ENCODE data around the gene DNAL1. TPM values are rescaled to one million over a fixed set of nuclear protein-coding genes. Genes with fewer than 3 reads are reported as not detected.

Gene DNAL1
- total and polyA plus RNA-seq, 2 of the 4 experiments (the other 2 are of a cell fraction): 4.5 to 5.4 TPM

GRCh38 chr14:73640796-73641365 is 3.9 kb upstream of the DNAL1 start:
- no peaks in the 10 kb centered on the region for H4K20me1 ChIP-seq (ENCODE audit: insufficient read depth, low read length)
- CTCF ChIA-PET: no interaction called here
- no CpG with 5 or more reads among the region's 5 CpGs for WGBS, 2 experiments (ENCODE audit: extremely low coverage in 2 of 2, insufficient read length in 1 of 2)

More at GRCh38 chr14:73640796-73641365, 3.9 kb upstream of the DNAL1 start:
- Histone ChIP-seq H4K91ac (ENCODE audit: insufficient read depth, low read depth, low read length) (peak overlapping the region; percentile 14; the same call in 1 of the 2 replicates), H3K27ac (ENCODE audit: insufficient read depth, low read length) (no peak overlapping the region), H4K8ac (ENCODE audit: low read depth in 2 of 2, low read length in 2 of 2) (no peak overlapping the region; a peak in 1 of 4 replicates), H3K9ac (ENCODE audit: low read depth, low read length) (no peak overlapping the region), H2AK5ac (ENCODE audit: low read depth, low read length) (peak overlapping the region; percentile 61; the same call in 1 of the 2 replicates), H2AK9ac (replicated peaks; ENCODE audit: low read depth, low read length, poor library complexity) (no peak overlapping the region), H3K79me1 (ENCODE audit: low read depth in 1 of 2, low read length in 2 of 2) (peaks cover 10% of the 10 kb centered on the region in 2 experiments; a peak in 3 of 4 replicates), H2BK15ac (ENCODE audit: low read depth, low read length) (peak overlapping the region; percentile 64; the same call in 1 of the 3 replicates), H3K9me1 (ENCODE audit: insufficient read depth, low read length) (peaks cover 6% of the 10 kb centered on the region; the same call in 1 of the 2 replicates), H3K4me2 (ENCODE audit: low read depth, low read length) (no peak overlapping the region), H3K18ac (ENCODE audit: low read depth, low read length) (no peak overlapping the region), H2BK120ac (ENCODE audit: low read depth, low read length) (peak overlapping the region; percentile 27; the same call in 1 of the 2 replicates), H3K9me3 (ENCODE audit: control insufficient read depth, insufficient read depth, low read length) (no peaks in the 10 kb centered on the region), H3K4ac (ENCODE audit: low read depth, low read length) (peak overlapping the region; percentile 8; the same call in 1 of the 2 replicates), H3K14ac (replicated peaks; ENCODE audit: low read depth, low read length) (no peak overlapping the region), H2AFZ (replicated peaks; ENCODE audit: low read length, poor library complexity) (no peak overlapping the region), H3K4me1 (ENCODE audit: control insufficient read depth, insufficient read depth, low read length) (no peaks in the 10 kb centered on the region), H3K36me3 (ENCODE audit: control insufficient read depth, insufficient read depth, low read length) (no peaks in the 10 kb centered on the region), H2BK5ac (ENCODE audit: low read depth, low read length, poor library complexity, severe bottlenecking) (no peak overlapping the region), H3K23ac (ENCODE audit: low read depth, low read length) (no peak overlapping the region), H3K27me3 (ENCODE audit: control insufficient read depth, insufficient read depth, low read length) (no peaks in the 10 kb centered on the region), H4K5ac (ENCODE audit: low read depth, low read length) (no peak overlapping the region), H3K4me3 (ENCODE audit: insufficient read depth, low read depth, low read length) (no peak overlapping the region), H3K56ac (ENCODE audit: extremely low read depth, insufficient read depth, low read length) (no peak overlapping the region), H2BK20ac (ENCODE audit: low read depth, low read length) (peak overlapping the region; percentile 72; the same call in 1 of the 2 replicates)
- in situ Hi-C loops (cut with MboI; ENCODE audit: low sequenced_read_pairs) (no loop called here), dilution Hi-C loops (cut with HindIII; ENCODE audit: low sequenced_read_pairs, unreplicated experiment) (no loop called here), intact Hi-C loops (cut with micrococcal nuclease) (no loop called here)
- ATAC-seq (ENCODE audit: low read depth) (no peak), DNase-seq (no peak)
- TF ChIP-seq CEBPB (IDR thresholded peaks at IDR 0.05; ENCODE audit: low read depth, low read length) (no peak), MXI1 (IDR thresholded peaks at IDR 0.05; ENCODE audit: borderline replicate concordance, low read depth, low read length) (no peak), BHLHE40 (IDR thresholded peaks at IDR 0.05; ENCODE audit: low read depth, low read length) (no peak), MAFK (IDR thresholded peaks at IDR 0.05; ENCODE audit: low read depth, low read length) (no peak), RCOR1 (IDR thresholded peaks at IDR 0.05; ENCODE audit: insufficient replicate concordance, low read length) (no peak), SMC3 (IDR thresholded peaks at IDR 0.05; ENCODE audit: low read depth, low read length) (no peak), USF2 (IDR thresholded peaks at IDR 0.05; ENCODE audit: low read depth, low read length) (no peak)
- TF ChIP-seq, protein P1, sequence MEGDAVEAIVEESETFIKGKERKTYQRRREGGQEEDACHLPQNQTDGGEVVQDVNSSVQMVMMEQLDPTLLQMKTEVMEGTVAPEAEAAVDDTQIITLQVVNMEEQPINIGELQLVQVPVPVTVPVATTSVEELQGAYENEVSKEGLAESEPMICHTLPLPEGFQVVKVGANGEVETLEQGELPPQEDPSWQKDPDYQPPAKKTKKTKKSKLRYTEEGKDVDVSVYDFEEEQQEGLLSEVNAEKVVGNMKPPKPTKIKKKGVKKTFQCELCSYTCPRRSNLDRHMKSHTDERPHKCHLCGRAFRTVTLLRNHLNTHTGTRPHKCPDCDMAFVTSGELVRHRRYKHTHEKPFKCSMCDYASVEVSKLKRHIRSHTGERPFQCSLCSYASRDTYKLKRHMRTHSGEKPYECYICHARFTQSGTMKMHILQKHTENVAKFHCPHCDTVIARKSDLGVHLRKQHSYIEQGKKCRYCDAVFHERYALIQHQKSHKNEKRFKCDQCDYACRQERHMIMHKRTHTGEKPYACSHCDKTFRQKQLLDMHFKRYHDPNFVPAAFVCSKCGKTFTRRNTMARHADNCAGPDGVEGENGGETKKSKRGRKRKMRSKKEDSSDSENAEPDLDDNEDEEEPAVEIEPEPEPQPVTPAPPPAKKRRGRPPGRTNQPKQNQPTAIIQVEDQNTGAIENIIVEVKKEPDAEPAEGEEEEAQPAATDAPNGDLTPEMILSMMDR (conservative IDR thresholded peaks at IDR 0.05; ENCODE audit: low read depth, low read length): no peak
- POLR2A ChIA-PET (ENCODE audit: unreplicated experiment): interaction anchor here (0.6 kb wide), 1 partner anchor 416 kb away, joined by 3 read pairs; no protein-coding TSS in a partner anchor
- no TSS peak for BruUV-seq (replicated peaks)

Data from IMR-90 (cell line).